ENCODE data around the gene TAS2R13.

Gene TAS2R13

GRCh38 chr12:10863512-10864218 lies 45.7 kb downstream of the TAS2R13 start:
- DNase-seq: no peak

GRCh38 chr12:10861366-10861765 lies 48.0 kb downstream of the TAS2R13 start:
- DNase-seq: no peak

Data from NCI-H510A (cell line).